GM23338 (cell line): ENCODE measurements around the gene KCTD15. TPM values are rescaled to one million over a fixed set of nuclear protein-coding genes. Genes with fewer than 3 reads are reported as not detected.

ENCODE experiments used
- ATAC-seq: fragments of 200-7000 bp; cut with Tn5 transposase; 3 replicates; pipeline ENCODE4 v1.9.1; 2020
- DNase-seq: peaks from one replicate; pipeline ENCODE4 v3.0.0-alpha.2; 2015; ENCODE audit warnings: low spot score
- H2AFZ ChIP-seq: fragments of 200-600 bp; sonication (generic); 2 replicates; pipeline ENCODE4 v1.8.0; 2016; ENCODE audit warnings: antibody characterized with exemption, mild to moderate bottlenecking, moderate library complexity
- H3F3A ChIP-seq: fragments of 200-600 bp; sonication (generic); replicated peaks from 2 replicates; pipeline ENCODE4 v1.8.0; 2017; ENCODE audit warnings: antibody characterized with exemption, mixed run types, low read depth
- H3K27ac ChIP-seq: fragments of 200-600 bp; sonication (generic); 2 replicates; pipeline ENCODE4 v1.6.1; 2016; ENCODE audit warnings: low read depth
- H3K27me3 ChIP-seq: fragments of 200-600 bp; sonication (generic); 2 replicates; pipeline ENCODE4 v1.8.0; 2016; ENCODE audit warnings: mild to moderate bottlenecking, mixed run types, moderate library complexity; ENCODE audit not compliant: insufficient read depth
- H3K36me3 ChIP-seq: fragments of 200-600 bp; sonication (generic); 2 replicates; pipeline ENCODE4 v1.8.0; 2016; ENCODE audit warnings: mild to moderate bottlenecking; ENCODE audit not compliant: insufficient read depth
- H3K4me1 ChIP-seq: fragments of 200-600 bp; sonication (generic); 2 replicates; pipeline ENCODE4 v1.8.0; 2016; ENCODE audit warnings: mild to moderate bottlenecking, moderate library complexity; ENCODE audit not compliant: insufficient read depth
- H3K4me2 ChIP-seq: fragments of 200-600 bp; sonication (generic); 2 replicates; pipeline ENCODE4 v1.7.1; 2017; ENCODE audit warnings: mixed run types
- H3K4me3 ChIP-seq: fragments of 200-600 bp; sonication (generic); 2 replicates; pipeline ENCODE4 v1.6.1; 2016; ENCODE audit warnings: mixed run types
- H3K79me2 ChIP-seq: fragments of 200-600 bp; sonication (generic); replicated peaks from 2 replicates; pipeline ENCODE4 v1.8.0; 2017; ENCODE audit warnings: mild to moderate bottlenecking; ENCODE audit not compliant: insufficient read depth
- H3K9me2 ChIP-seq: fragments of 200-600 bp; sonication (generic); 2 replicates; pipeline ENCODE4 v1.8.0; 2017; ENCODE audit not compliant: insufficient read depth
- H4K20me1 ChIP-seq: fragments of 200-600 bp; sonication (generic); replicated peaks from 2 replicates; pipeline ENCODE4 v1.8.0; 2017; ENCODE audit warnings: mild to moderate bottlenecking; ENCODE audit not compliant: insufficient read depth
- H3K27ac Mint-ChIP-seq: 2 replicates; pipeline ENCODE4 v1.8.0; 2020; ENCODE audit warnings: inconsistent platforms, mild to moderate bottlenecking, moderate library complexity, mixed read lengths
- H3K27me3 Mint-ChIP-seq: 3 replicates; pipeline ENCODE4 v1.8.0; 2022; ENCODE audit warnings: low read depth, mild to moderate bottlenecking, moderate library complexity, mixed read lengths, inconsistent platforms; ENCODE audit not compliant: insufficient read depth, poor library complexity
- H3K36me3 Mint-ChIP-seq: 3 replicates; pipeline ENCODE4 v1.8.0; 2021; ENCODE audit warnings: low read depth, mild to moderate bottlenecking, inconsistent platforms, moderate library complexity, mixed read lengths
- H3K4me1 Mint-ChIP-seq: 3 replicates; pipeline ENCODE4 v1.8.0; 2020; ENCODE audit warnings: mild to moderate bottlenecking, inconsistent platforms, mixed read lengths
- H3K4me3 Mint-ChIP-seq: 3 replicates; pipeline ENCODE4 v1.8.0; 2021; ENCODE audit warnings: moderate library complexity, mild to moderate bottlenecking, inconsistent platforms, mixed read lengths
- H3K9me3 Mint-ChIP-seq: 3 replicates; pipeline ENCODE4 v1.8.0; 2020; ENCODE audit warnings: moderate library complexity, mild to moderate bottlenecking, inconsistent platforms, mixed read lengths
- CREB1 ChIP-seq: fragments of 250-450 bp; sonication (Bioruptor Pico); IDR thresholded peaks from 2 replicates; pipeline ENCODE4 v1.5.0; 2020; ENCODE audit warnings: low read depth, mild to moderate bottlenecking, moderate library complexity
- NANOG ChIP-seq: IDR thresholded peaks from 2 replicates; pipeline ENCODE4 v1.6.1; 2016; ENCODE audit warnings: antibody characterized with exemption, borderline replicate concordance
- STAT1 ChIP-seq: IDR thresholded peaks from one replicate; pipeline ENCODE4 v1.6.1; 2016; ENCODE audit warnings: antibody characterized with exemption; ENCODE audit not compliant: unreplicated experiment
- ZNF114 ChIP-seq: fragments of 250-450 bp; sonication (Bioruptor Pico); IDR thresholded peaks from 2 replicates; pipeline ENCODE4 v1.5.0; 2020; ENCODE audit warnings: mild to moderate bottlenecking, moderate library complexity
- ZNF331 ChIP-seq: fragments of 250-450 bp; sonication (Bioruptor Pico); IDR thresholded peaks from 2 replicates; pipeline ENCODE4 v1.5.0; 2020; ENCODE audit warnings: low read depth, mild to moderate bottlenecking, moderate library complexity
- polyA plus RNA-seq: library from polyadenylated mRNA; unstranded; fragments of >200 nt; fragmentation: Nextera tagmentation; extraction: Ambion mirVana; gene quantifications from 2 replicates; pipeline ENCODE4 v1.2.1, GENCODE V29; 2016
- total RNA-seq: library from RNA; depleted of rRNA; stranded (reverse); fragments of >200 nt; shearing (Covaris generic); gene quantifications from 2 replicates; pipeline ENCODE4 v1.2.3, GENCODE V29; 2014
- TF ChIP-seq, protein P1 (sequence below): fragments of 250-450 bp; sonication (Bioruptor Pico); IDR thresholded peaks from 2 replicates; pipeline ENCODE4 v1.5.0; 2020; ENCODE audit warnings: mild to moderate bottlenecking, moderate library complexity

KCTD15 gene
- total and polyA plus RNA-seq, 2 experiments from 2014 or later: 5.1 to 60.1 TPM

DNA sequence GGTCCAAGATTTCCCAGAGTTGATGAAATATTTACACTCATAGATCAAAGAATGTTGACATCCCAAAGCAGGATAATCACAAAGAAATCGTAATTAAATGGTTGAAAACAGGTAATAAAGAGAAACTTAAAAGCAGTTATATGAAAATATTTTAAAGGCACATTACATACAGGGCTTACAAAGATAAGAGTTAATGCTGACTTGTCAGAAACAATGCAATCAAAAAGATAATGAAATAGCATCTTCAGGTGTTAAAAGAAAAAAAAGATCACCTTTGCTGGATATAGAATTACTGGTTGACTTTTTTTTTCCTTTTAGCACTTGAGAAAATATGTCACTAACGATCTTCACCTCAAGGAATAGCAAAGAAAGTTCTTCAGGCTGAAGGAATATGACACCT lies 48.8 kb downstream of the KCTD15 start:
- H3K36me3 Mint-ChIP-seq: no peaks in the 10 kb centered on the region

More for the DNA sequence above, 48.8 kb downstream of the KCTD15 start:
- H3K79me2 ChIP-seq: no peaks in the 10 kb centered on the region
- H3K4me2 ChIP-seq: no peak overlapping the region
- DNase-seq (no peak), ATAC-seq (no peak)
- H3K4me3 ChIP-seq: no peak overlapping the region
- no peaks in the 10 kb centered on the region for H3K27me3 Mint-ChIP-seq
- no peak for TF ChIP-seq CREB1 (CRISPR knock-in tag)
- no peak for TF ChIP-seq ZNF114 (CRISPR knock-in tag)
- no peak for TF ChIP-seq STAT1
- no peak for TF ChIP-seq ZNF331 (CRISPR knock-in tag)
- TF ChIP-seq, protein P1, sequence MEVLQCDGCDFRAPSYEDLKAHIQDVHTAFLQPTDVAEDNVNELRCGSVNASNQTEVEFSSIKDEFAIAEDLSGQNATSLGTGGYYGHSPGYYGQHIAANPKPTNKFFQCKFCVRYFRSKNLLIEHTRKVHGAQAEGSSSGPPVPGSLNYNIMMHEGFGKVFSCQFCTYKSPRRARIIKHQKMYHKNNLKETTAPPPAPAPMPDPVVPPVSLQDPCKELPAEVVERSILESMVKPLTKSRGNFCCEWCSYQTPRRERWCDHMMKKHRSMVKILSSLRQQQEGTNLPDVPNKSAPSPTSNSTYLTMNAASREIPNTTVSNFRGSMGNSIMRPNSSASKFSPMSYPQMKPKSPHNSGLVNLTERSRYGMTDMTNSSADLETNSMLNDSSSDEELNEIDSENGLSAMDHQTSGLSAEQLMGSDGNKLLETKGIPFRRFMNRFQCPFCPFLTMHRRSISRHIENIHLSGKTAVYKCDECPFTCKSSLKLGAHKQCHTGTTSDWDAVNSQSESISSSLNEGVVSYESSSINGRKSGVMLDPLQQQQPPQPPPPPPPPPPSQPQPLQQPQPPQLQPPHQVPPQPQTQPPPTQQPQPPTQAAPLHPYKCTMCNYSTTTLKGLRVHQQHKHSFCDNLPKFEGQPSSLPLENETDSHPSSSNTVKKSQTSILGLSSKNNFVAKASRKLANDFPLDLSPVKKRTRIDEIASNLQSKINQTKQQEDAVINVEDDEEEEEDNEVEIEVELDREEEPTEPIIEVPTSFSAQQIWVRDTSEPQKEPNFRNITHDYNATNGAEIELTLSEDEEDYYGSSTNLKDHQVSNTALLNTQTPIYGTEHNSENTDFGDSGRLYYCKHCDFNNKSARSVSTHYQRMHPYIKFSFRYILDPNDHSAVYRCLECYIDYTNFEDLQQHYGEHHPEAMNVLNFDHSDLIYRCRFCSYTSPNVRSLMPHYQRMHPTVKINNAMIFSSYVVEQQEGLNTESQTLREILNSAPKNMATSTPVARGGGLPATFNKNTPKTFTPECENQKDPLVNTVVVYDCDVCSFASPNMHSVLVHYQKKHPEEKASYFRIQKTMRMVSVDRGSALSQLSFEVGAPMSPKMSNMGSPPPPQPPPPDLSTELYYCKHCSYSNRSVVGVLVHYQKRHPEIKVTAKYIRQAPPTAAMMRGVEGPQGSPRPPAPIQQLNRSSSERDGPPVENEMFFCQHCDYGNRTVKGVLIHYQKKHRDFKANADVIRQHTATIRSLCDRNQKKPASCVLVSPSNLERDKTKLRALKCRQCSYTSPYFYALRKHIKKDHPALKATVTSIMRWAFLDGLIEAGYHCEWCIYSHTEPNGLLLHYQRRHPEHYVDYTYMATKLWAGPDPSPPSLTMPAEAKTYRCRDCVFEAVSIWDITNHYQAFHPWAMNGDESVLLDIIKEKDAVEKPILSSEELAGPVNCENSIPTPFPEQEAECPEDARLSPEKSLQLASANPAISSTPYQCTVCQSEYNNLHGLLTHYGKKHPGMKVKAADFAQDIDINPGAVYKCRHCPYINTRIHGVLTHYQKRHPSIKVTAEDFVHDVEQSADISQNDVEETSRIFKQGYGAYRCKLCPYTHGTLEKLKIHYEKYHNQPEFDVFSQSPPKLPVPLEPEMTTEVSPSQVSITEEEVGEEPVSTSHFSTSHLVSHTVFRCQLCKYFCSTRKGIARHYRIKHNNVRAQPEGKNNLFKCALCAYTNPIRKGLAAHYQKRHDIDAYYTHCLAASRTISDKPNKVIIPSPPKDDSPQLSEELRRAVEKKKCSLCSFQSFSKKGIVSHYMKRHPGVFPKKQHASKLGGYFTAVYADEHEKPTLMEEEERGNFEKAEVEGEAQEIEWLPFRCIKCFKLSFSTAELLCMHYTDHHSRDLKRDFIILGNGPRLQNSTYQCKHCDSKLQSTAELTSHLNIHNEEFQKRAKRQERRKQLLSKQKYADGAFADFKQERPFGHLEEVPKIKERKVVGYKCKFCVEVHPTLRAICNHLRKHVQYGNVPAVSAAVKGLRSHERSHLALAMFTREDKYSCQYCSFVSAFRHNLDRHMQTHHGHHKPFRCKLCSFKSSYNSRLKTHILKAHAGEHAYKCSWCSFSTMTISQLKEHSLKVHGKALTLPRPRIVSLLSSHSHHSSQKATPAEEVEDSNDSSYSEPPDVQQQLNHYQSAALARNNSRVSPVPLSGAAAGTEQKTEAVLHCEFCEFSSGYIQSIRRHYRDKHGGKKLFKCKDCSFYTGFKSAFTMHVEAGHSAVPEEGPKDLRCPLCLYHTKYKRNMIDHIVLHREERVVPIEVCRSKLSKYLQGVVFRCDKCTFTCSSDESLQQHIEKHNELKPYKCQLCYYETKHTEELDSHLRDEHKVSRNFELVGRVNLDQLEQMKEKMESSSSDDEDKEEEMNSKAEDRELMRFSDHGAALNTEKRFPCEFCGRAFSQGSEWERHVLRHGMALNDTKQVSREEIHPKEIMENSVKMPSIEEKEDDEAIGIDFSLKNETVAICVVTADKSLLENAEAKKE (CRISPR knock-in tag): no peak
- no peak for TF ChIP-seq NANOG
- no peak overlapping the region for H2AFZ ChIP-seq
- no peaks in the 10 kb centered on the region for H3F3A ChIP-seq
- no peak overlapping the region for H3K27ac Mint-ChIP-seq
- H3K36me3 ChIP-seq: no peaks in the 10 kb centered on the region
- H3K4me3 Mint-ChIP-seq: no peak overlapping the region
- H3K4me1 Mint-ChIP-seq: no peaks in the 10 kb centered on the region
- H4K20me1 ChIP-seq: no peaks in the 10 kb centered on the region
- H3K4me1 ChIP-seq: no peaks in the 10 kb centered on the region
- H3K27ac ChIP-seq: no peak overlapping the region
- H3K9me2 ChIP-seq: no peaks in the 10 kb centered on the region
- H3K27me3 ChIP-seq: no peaks in the 10 kb centered on the region
- H3K9me3 Mint-ChIP-seq: no peaks in the 10 kb centered on the region; the same call in 2 of the 3 replicates
